Middle frontal gyrus (tissue), 1 donor: ENCODE measurements around the gene MRM2.

Source experiments
- DNase-seq: peaks from one replicate; pipeline ENCODE4 v3.0.0-alpha.2; 2015; ENCODE audit warnings: low spot score; ENCODE audit errors: extremely low spot score

MRM2 gene

GRCh38 chr7:2205036-2205780 lies 36.8 kb downstream of the MRM2 start:
- DNase-seq = no peak

GRCh38 chr7:2204446-2204845 lies 37.6 kb downstream of the MRM2 start:
- DNase-seq = no peak

GRCh38 chr7:2203766-2204300 lies 38.2 kb downstream of the MRM2 start:
- DNase-seq = no peak

GRCh38 chr7:2202901-2203765 lies 38.9 kb downstream of the MRM2 start:
- no peak for DNase-seq

- no peak for DNase-seq
These were observed 39.6 kb downstream of the MRM2 start for GRCh38 chr7:2202361-2202761.

- no peak for DNase-seq
These were observed 40.2 kb downstream of the MRM2 start for GRCh38 chr7:2201686-2202360.

- no peak for DNase-seq
These were observed 40.9 kb downstream of the MRM2 start for GRCh38 chr7:2201128-2201527.

GRCh38 chr7:2200584-2200980 lies 41.4 kb downstream of the MRM2 start:
- DNase-seq = no peak

GRCh38 chr7:2199956-2200583 lies 41.9 kb downstream of the MRM2 start:
- no peak for DNase-seq

GRCh38 chr7:2199528-2199927 lies 42.5 kb downstream of the MRM2 start:
- no peak for DNase-seq

GRCh38 chr7:2198760-2199159 lies 43.2 kb downstream of the MRM2 start:
- DNase-seq = no peak

- no peak for DNase-seq
These were observed 43.8 kb downstream of the MRM2 start for GRCh38 chr7:2198206-2198605.

GRCh38 chr7:2197436-2198155 lies 44.4 kb downstream of the MRM2 start:
- DNase-seq = no peak

GRCh38 chr7:2196381-2197378 lies 45.3 kb downstream of the MRM2 start:
- DNase-seq = no peak

- no peak for DNase-seq
These were observed 46.4 kb downstream of the MRM2 start for GRCh38 chr7:2195400-2196246.

- no peak for DNase-seq
These were observed 48.3 kb downstream of the MRM2 start for GRCh38 chr7:2193575-2194305.

GRCh38 chr7:2192831-2193534 lies 49.0 kb downstream of the MRM2 start:
- no peak for DNase-seq
